Measurements from ENCODE around the gene NFATC1. TPM values are rescaled to one million over a fixed set of nuclear protein-coding genes. Genes with fewer than 3 reads are reported as not detected.

The NFATC1 gene
- total and polyA plus RNA-seq, 5 experiments from 2014 or later = 12.7 to 51.0 (median 34.9) TPM

GRCh38 chr18:79402209-79402576, 6.5 kb downstream of the NFATC1 start:
- H3K4me1 Mint-ChIP-seq = peaks cover 36 to 75% (median 68%) of the 10 kb centered on the region in 4 donors
- ATAC-seq = no peak
- peak in 1 of 10 donors; percentile 4 for DNase-seq
- H3K9me3 Mint-ChIP-seq = no peaks in the 10 kb centered on the region
- POLR2A ChIA-PET = interaction anchor here (2.1 to 4.3 kb wide), 2 partner anchors 9 to 121 kb away, joined by 13 to 26 read pairs; no protein-coding TSS in a partner anchor
- peaks cover 0 to 4% (median 3%) of the 10 kb centered on the region in 3 donors for H3K36me3 Mint-ChIP-seq
- peak overlapping the region; percentile 94 to 99 (median 98) for H3K27ac Mint-ChIP-seq
- H3K4me3 Mint-ChIP-seq = peak overlapping the region; percentile 77 to 93 (median 84)
- H3K27me3 Mint-ChIP-seq = no peaks in the 10 kb centered on the region

- peak in 2 of 10 donors; percentile 15 to 30 for DNase-seq
These were observed 7.4 kb downstream of the NFATC1 start for GRCh38 chr18:79402977-79403722.

GRCh38 chr18:79403723-79404566, 8.2 kb downstream of the NFATC1 start:
- H3K4me1 Mint-ChIP-seq = peaks cover 34 to 72% (median 70%) of the 10 kb centered on the region in 4 donors
- peak in 1 of 10 donors; percentile 4 for DNase-seq
- ATAC-seq = no peak
- peak overlapping the region; percentile 94 to 99 (median 98) for H3K27ac Mint-ChIP-seq
- no peaks in the 10 kb centered on the region for H3K27me3 Mint-ChIP-seq
- H3K9me3 Mint-ChIP-seq = no peaks in the 10 kb centered on the region
- peak overlapping the region; percentile 67 to 93 (median 84) for H3K4me3 Mint-ChIP-seq
- POLR2A ChIA-PET = interaction anchor here (0.9 to 4.3 kb wide), 5 partner anchors 11 to 120 kb away, joined by 3 to 26 read pairs (median 13); no protein-coding TSS in a partner anchor
- peaks cover 0 to 7% (median 3%) of the 10 kb centered on the region in 3 donors for H3K36me3 Mint-ChIP-seq

More at GRCh38 chr18:79402977-79403722, 7.4 kb downstream of the NFATC1 start:
- Mint-ChIP-seq H3K4me3 (peak overlapping the region; percentile 67 to 93 (median 84)), H3K27me3 (no peaks in the 10 kb centered on the region), H3K9me3 (no peaks in the 10 kb centered on the region), H3K4me1 (peaks cover 36 to 80% (median 75%) of the 10 kb centered on the region in 4 donors), H3K27ac (peak overlapping the region; percentile 94 to 99 (median 98)), H3K36me3 (peaks cover 0 to 7% (median 3%) of the 10 kb centered on the region in 3 donors)
- ATAC-seq = no peak
- POLR2A ChIA-PET = interaction anchor here (2.1 to 4.3 kb wide), 2 partner anchors 10 to 120 kb away, joined by 13 to 26 read pairs; no protein-coding TSS in a partner anchor

- peak in 1 of 10 donors; percentile 19 for DNase-seq
- no peaks in the 10 kb centered on the region for H3K27me3 Mint-ChIP-seq
- POLR2A ChIA-PET = interaction anchor here (0.9 to 4.3 kb wide), 4 partner anchors 11 to 119 kb away, joined by 3 to 26 read pairs (median 12); no protein-coding TSS in a partner anchor
- peaks cover 0 to 7% (median 3%) of the 10 kb centered on the region in 3 donors for H3K36me3 Mint-ChIP-seq
- H3K9me3 Mint-ChIP-seq = no peaks in the 10 kb centered on the region
- H3K27ac Mint-ChIP-seq = peak overlapping the region; percentile 94 to 99 (median 98)
- no peak for ATAC-seq
- peaks cover 33 to 67% (median 66%) of the 10 kb centered on the region in 4 donors for H3K4me1 Mint-ChIP-seq
- H3K4me3 Mint-ChIP-seq = peak overlapping the region; percentile 44 to 93 (median 82)
These were observed 8.8 kb downstream of the NFATC1 start for GRCh38 chr18:79404567-79404910.

GRCh38 chr18:79405019-79405780, 9.5 kb downstream of the NFATC1 start:
- H3K9me3 Mint-ChIP-seq = no peaks in the 10 kb centered on the region
- peak overlapping the region; percentile 94 to 99 (median 98) for H3K27ac Mint-ChIP-seq
- no peaks in the 10 kb centered on the region for H3K27me3 Mint-ChIP-seq
- peaks cover 33 to 67% (median 66%) of the 10 kb centered on the region in 4 donors for H3K4me1 Mint-ChIP-seq
- peak in 2 of 10 donors; percentile 32 to 60 for DNase-seq
- POLR2A ChIA-PET = interaction anchor here (0.8 to 4.3 kb wide), 14 partner anchors 9 to 336 kb away, joined by 3 to 26 read pairs (median 3); partner anchors contain the start of gene ATP9B
- no peak for ATAC-seq
- peaks cover 0 to 7% (median 3%) of the 10 kb centered on the region in 3 donors for H3K36me3 Mint-ChIP-seq
- H3K4me3 Mint-ChIP-seq = peak overlapping the region; percentile 71 to 93 (median 82)

GRCh38 chr18:79405781-79406575, 10.2 kb downstream of the NFATC1 start:
- H3K27me3 Mint-ChIP-seq = no peaks in the 10 kb centered on the region
- H3K9me3 Mint-ChIP-seq = no peaks in the 10 kb centered on the region
- POLR2A ChIA-PET = interaction anchor here (0.8 to 4.3 kb wide), 13 partner anchors 10 to 337 kb away, joined by 3 to 26 read pairs (median 3); partner anchors contain the start of gene ATP9B
- peak overlapping the region; percentile 94 to 99 (median 98) for H3K27ac Mint-ChIP-seq
- DNase-seq = peak; percentile 72 to 97 (median 92)
- peaks cover 0 to 15% (median 3%) of the 10 kb centered on the region in 3 donors for H3K36me3 Mint-ChIP-seq
- peak overlapping the region; percentile 71 to 93 (median 82) for H3K4me3 Mint-ChIP-seq
- peak; percentile 78 to 91 for ATAC-seq
- peaks cover 31 to 65% (median 64%) of the 10 kb centered on the region in 4 donors for H3K4me1 Mint-ChIP-seq

- no peak for ATAC-seq
- no peaks in the 10 kb centered on the region for H3K27me3 Mint-ChIP-seq
- H3K36me3 Mint-ChIP-seq = peaks cover 0 to 17% (median 3%) of the 10 kb centered on the region in 3 donors
- no peaks in the 10 kb centered on the region for H3K9me3 Mint-ChIP-seq
- DNase-seq = no peak
- peak overlapping the region; percentile 94 to 99 (median 98) for H3K27ac Mint-ChIP-seq
- POLR2A ChIA-PET = interaction anchor here (1.7 to 3.0 kb wide), 2 partner anchors 24 to 117 kb away, joined by 4 to 20 read pairs; no protein-coding TSS in a partner anchor
- peak overlapping the region in 8 of 10 donors; percentile 77 to 93 (median 82) for H3K4me3 Mint-ChIP-seq
- H3K4me1 Mint-ChIP-seq = peaks cover 25 to 59% (median 56%) of the 10 kb centered on the region in 4 donors
These were observed 11.0 kb downstream of the NFATC1 start for GRCh38 chr18:79406708-79407107.

- ATAC-seq (no peak), DNase-seq (no peak)
- no peak overlapping the region for H3K27ac Mint-ChIP-seq
- no peaks in the 10 kb centered on the region for H3K27me3 Mint-ChIP-seq
- POLR2A ChIA-PET = interaction anchor here (0.5 kb wide), 1 partner anchor 122 kb away, joined by 3 read pairs; no protein-coding TSS in a partner anchor
- peaks cover 0 to 37% (median 11%) of the 10 kb centered on the region in 3 donors for H3K36me3 Mint-ChIP-seq
- H3K4me1 Mint-ChIP-seq = peaks cover 18 to 56% (median 41%) of the 10 kb centered on the region in 4 donors
- H3K9me3 Mint-ChIP-seq = no peaks in the 10 kb centered on the region
- H3K4me3 Mint-ChIP-seq = no peak overlapping the region
These were observed 13.6 kb downstream of the NFATC1 start for GRCh38 chr18:79409313-79409712.

- H3K4me3 Mint-ChIP-seq = no peak overlapping the region
- DNase-seq = no peak
- POLR2A ChIA-PET = no interaction called here
- no peaks in the 10 kb centered on the region for H3K9me3 Mint-ChIP-seq
- no peaks in the 10 kb centered on the region for H3K27me3 Mint-ChIP-seq
- peaks cover 0 to 44% (median 12%) of the 10 kb centered on the region in 3 donors for H3K36me3 Mint-ChIP-seq
- no peak for ATAC-seq
- peak overlapping the region in 1 of 10 donors; percentile 63 for H3K27ac Mint-ChIP-seq
- H3K4me1 Mint-ChIP-seq = peaks cover 13 to 53% (median 36%) of the 10 kb centered on the region in 4 donors
These were observed 14.5 kb downstream of the NFATC1 start for GRCh38 chr18:79410171-79410641.

- Mint-ChIP-seq H3K9me3 (no peaks in the 10 kb centered on the region), H3K36me3 (peaks cover 0 to 44% (median 12%) of the 10 kb centered on the region in 3 donors), H3K4me3 (no peak overlapping the region), H3K27me3 (no peaks in the 10 kb centered on the region), H3K4me1 (peaks cover 10 to 50% (median 29%) of the 10 kb centered on the region in 4 donors), H3K27ac (peak overlapping the region in 1 of 10 donors; percentile 63)
- DNase-seq = no peak
- POLR2A ChIA-PET = no interaction called here
- peak in 1 of 2 donors; percentile 4 for ATAC-seq
These were observed 15.2 kb downstream of the NFATC1 start for GRCh38 chr18:79410731-79411613.
